K562 (cell line): ENCODE results near the gene TMEM14C. TPM values are rescaled to one million over a fixed set of nuclear protein-coding genes. Genes with fewer than 3 reads are reported as not detected.

Experiments
- BRD4 ChIP-seq: fragments of 200-600 bp; sonication (generic); IDR thresholded peaks from 2 replicates; pipeline ENCODE4 v1.6.1; 2017; ENCODE audit warnings: inconsistent platforms
- FOXK1 ChIP-seq: sonication (generic); formaldehyde crosslinking; IDR thresholded peaks from 2 replicates; pipeline ENCODE4 v1.8.0; 2022; ENCODE audit warnings: missing genetic modification reagents, mild to moderate bottlenecking, borderline replicate concordance
- HDAC8 ChIP-seq: fragments of 450-650 bp; IDR thresholded peaks from 2 replicates; pipeline ENCODE4 v1.6.1; 2016; ENCODE audit warnings: mild to moderate bottlenecking, missing genetic modification characterization, moderate library complexity, missing compliant biosample characterization
- HNRNPUL1 ChIP-seq: fragments of 200-400 bp; formaldehyde crosslinking; IDR thresholded peaks from 2 replicates; pipeline ENCODE4 v1.6.1; 2017; ENCODE audit warnings: low read length
- L3MBTL2 ChIP-seq: fragments of 450-650 bp; IDR thresholded peaks from 2 replicates; pipeline ENCODE4 v1.6.1; 2016; ENCODE audit warnings: mild to moderate bottlenecking, moderate library complexity
- MBD2 ChIP-seq: sonication (generic); IDR thresholded peaks from 2 replicates; pipeline ENCODE4 v1.6.1; 2016; ENCODE audit warnings: low read depth, borderline replicate concordance
- MCM7 ChIP-seq, 2 experiments: fragments of 450-650 bp; IDR thresholded peaks; 2 replicates each; pipeline ENCODE4 v1.6.1; 2016 to 2018
- MYC ChIP-seq, 2 experiments: fragments of 250-450 bp in 1 of 2; sonication (Bioruptor Pico) in 1 of 2; IDR thresholded peaks; 2 replicates each; pipeline versions ENCODE4 v1.5.1 to v1.6.1; 2012 to 2021; ENCODE audit warnings: low read depth in 2 of 2, borderline replicate concordance in 1 of 2, improper control_type of control experiment in 1 of 2, low read length in 1 of 2, mild to moderate bottlenecking in 1 of 2, moderate library complexity in 1 of 2
- NFXL1 ChIP-seq: fragments of 450-650 bp; formaldehyde crosslinking; IDR thresholded peaks from 2 replicates; pipeline ENCODE4 v1.4.0; 2021; ENCODE audit warnings: mild to moderate bottlenecking
- NR3C1 ChIP-seq: sonication (generic); formaldehyde crosslinking; IDR thresholded peaks from 2 replicates; pipeline ENCODE4 v1.8.1; 2022; ENCODE audit warnings: missing genetic modification reagents
- SNRNP70 ChIP-seq: fragments of 200-400 bp; formaldehyde crosslinking; optimal IDR thresholded peaks from 2 replicates; pipeline ENCODE3; 2017; ENCODE audit warnings: low read depth, low read length
- SPI1 ChIP-seq: IDR thresholded peaks from 2 replicates; pipeline ENCODE4 v1.6.1; 2011; ENCODE audit warnings: low read depth, low read length, control low read depth, borderline replicate concordance
- USF1 ChIP-seq: sonication (generic); formaldehyde crosslinking; IDR thresholded peaks from 2 replicates; pipeline ENCODE4 v1.9.0; 2022; ENCODE audit warnings: mild to moderate bottlenecking, missing genetic modification reagents
- YY1 ChIP-seq, 3 experiments: IDR thresholded peaks; 2 replicates each; pipeline ENCODE4 v1.6.1; 2011; ENCODE audit warnings: low read length in 2 of 3, mild to moderate bottlenecking in 2 of 3, moderate library complexity in 2 of 3, borderline replicate concordance in 1 of 3, control low read depth in 1 of 3, low read depth in 1 of 3; ENCODE audit not compliant: insufficient read depth in 3 of 3, insufficient replicate concordance in 2 of 3, control insufficient read depth in 1 of 3, insufficient read length in 1 of 3; ENCODE audit errors: extremely low read depth in 1 of 3
- ZBTB1 ChIP-seq: sonication (generic); formaldehyde crosslinking; IDR thresholded peaks from 2 replicates; pipeline ENCODE4 v1.8.1; 2023; ENCODE audit warnings: missing genetic modification reagents, low read depth, mild to moderate bottlenecking, borderline replicate concordance
- ZNF134 ChIP-seq: fragments of 250-450 bp; sonication (Bioruptor Pico); conservative IDR thresholded peaks from 2 replicates; pipeline ENCODE4 v1.4.0; 2020
- ZNF3 ChIP-seq: fragments of 250-450 bp; sonication (Bioruptor Pico); IDR thresholded peaks from 2 replicates; pipeline ENCODE4 v1.5.0; 2021; ENCODE audit warnings: mild to moderate bottlenecking, moderate library complexity
- ZNF311 ChIP-seq: fragments of 250-450 bp; sonication (Bioruptor Pico); IDR thresholded peaks from 2 replicates; pipeline ENCODE4 v1.4.0; 2020; ENCODE audit warnings: mild to moderate bottlenecking, moderate library complexity
- ZNF589 ChIP-seq: fragments of 200-800 bp; sonication (Bioruptor generic); IDR thresholded peaks from 2 replicates; pipeline ENCODE4 v1.6.1; 2016; ENCODE audit warnings: low read depth, missing genetic modification characterization, missing compliant biosample characterization
- ZNF592 ChIP-seq: fragments of 450-650 bp; IDR thresholded peaks from 2 replicates; pipeline ENCODE4 v1.6.1; 2017; ENCODE audit warnings: antibody characterized with exemption, mild to moderate bottlenecking
- ZZZ3 ChIP-seq: fragments of 450-650 bp; IDR thresholded peaks from 2 replicates; pipeline ENCODE4 v1.6.1; 2016; ENCODE audit warnings: antibody characterized with exemption, mild to moderate bottlenecking, moderate library complexity
- polyA plus RNA-seq, 8 experiments: library from polyadenylated mRNA; depleted of rRNA in 4 of 8; stranded (reverse) in 5 of 8; unstranded in 3 of 8; fragments of >200 nt; fragmentation: Nextera tagmentation in 2 of 8; fragmentation: Illumina TruSeq in 1 of 8; extraction: Ambion mirVana in 2 of 8; extraction: Trizol in 1 of 8; gene quantifications; 2 replicates each; pipeline versions ENCODE4 v1.2.1 to v1.2.3, GENCODE V29; 2011 to 2014; ENCODE audit warnings: inconsistent platforms in 1 of 8, missing spikeins in 1 of 8
- total RNA-seq, 7 experiments: library from RNA; depleted of rRNA in 6 of 7; stranded (reverse); fragments of >200 nt in 6 of 7; fragmentation: Illumina TruSeq in 2 of 7; extraction: Trizol in 2 of 7; gene quantifications; 2 replicates each; pipeline versions ENCODE4 v1.2.1 to v1.2.3, GENCODE V29; 2011 to 2021; ENCODE audit warnings: low replicate concordance in 1 of 7
- TF ChIP-seq, protein P1 (sequence below), 3 experiments: IDR thresholded peaks in 2 of 3; conservative IDR thresholded peaks in 1 of 3; 2 replicates each; pipeline ENCODE4 v1.5.1; 2011 to 2012; ENCODE audit warnings: low read length in 3 of 3, mild to moderate bottlenecking in 3 of 3, control low read depth in 2 of 3, improper control_type of control experiment in 1 of 3, inconsistent platforms in 1 of 3, low read depth in 1 of 3, mixed read lengths in 1 of 3, moderate library complexity in 1 of 3; ENCODE audit not compliant: insufficient read depth in 2 of 3

The TMEM14C gene
- total and polyA plus RNA-seq, 9 of the 15 experiments (the other 6 are each of a cell fraction or from before 2014, with no cell fraction given), result 151 to 496 (median 263) TPM

GRCh38 chr6:10695086-10695657, 27.7 kb upstream of the TMEM14C start (continued):
- TF ChIP-seq ZNF592 (0 out of 2 replicates have a peak, but pooled peaks have one; percentile 16), ZNF311 (CRISPR knock-in tag) (no peak), USF1 (no peak), SNRNP70 (no peak), ZZZ3 (no peak), NR3C1 (CRISPR knock-in tag) (no peak), FOXK1 (CRISPR knock-in tag) (no peak), SPI1 (no peak), MBD2 (no peak), NFXL1 (no peak), ZNF589 (CRISPR knock-in tag) (0 out of 2 replicates have a peak, but pooled peaks have one; percentile 33), ZNF3 (CRISPR knock-in tag) (no peak), MYC (IDR thresholded peaks at IDR 0.05; ENCODE audit: low read depth, low read length) (no peak), MYC (CRISPR knock-in tag; IDR thresholded peaks at IDR 0.05; ENCODE audit: borderline replicate concordance, low read depth) (no peak), L3MBTL2 (peak; percentile 0), ZNF134 (CRISPR knock-in tag) (no peak), HDAC8 (tag) (no peak), BRD4 (0 out of 2 replicates have a peak, but pooled peaks have one; percentile 35), YY1 (IDR thresholded peaks at IDR 0.05; ENCODE audit: borderline replicate concordance in 1 of 3, control insufficient read depth in 1 of 3, extremely low read depth in 1 of 3, insufficient read depth in 3 of 3, insufficient read length in 1 of 3, insufficient replicate concordance in 2 of 3, low read depth in 1 of 3, low read length in 2 of 3) (no peak), MCM7 (IDR thresholded peaks at IDR 0.05) (no peak), HNRNPUL1 (no peak), ZBTB1 (CRISPR knock-in tag) (no peak)
- TF ChIP-seq, protein P1, sequence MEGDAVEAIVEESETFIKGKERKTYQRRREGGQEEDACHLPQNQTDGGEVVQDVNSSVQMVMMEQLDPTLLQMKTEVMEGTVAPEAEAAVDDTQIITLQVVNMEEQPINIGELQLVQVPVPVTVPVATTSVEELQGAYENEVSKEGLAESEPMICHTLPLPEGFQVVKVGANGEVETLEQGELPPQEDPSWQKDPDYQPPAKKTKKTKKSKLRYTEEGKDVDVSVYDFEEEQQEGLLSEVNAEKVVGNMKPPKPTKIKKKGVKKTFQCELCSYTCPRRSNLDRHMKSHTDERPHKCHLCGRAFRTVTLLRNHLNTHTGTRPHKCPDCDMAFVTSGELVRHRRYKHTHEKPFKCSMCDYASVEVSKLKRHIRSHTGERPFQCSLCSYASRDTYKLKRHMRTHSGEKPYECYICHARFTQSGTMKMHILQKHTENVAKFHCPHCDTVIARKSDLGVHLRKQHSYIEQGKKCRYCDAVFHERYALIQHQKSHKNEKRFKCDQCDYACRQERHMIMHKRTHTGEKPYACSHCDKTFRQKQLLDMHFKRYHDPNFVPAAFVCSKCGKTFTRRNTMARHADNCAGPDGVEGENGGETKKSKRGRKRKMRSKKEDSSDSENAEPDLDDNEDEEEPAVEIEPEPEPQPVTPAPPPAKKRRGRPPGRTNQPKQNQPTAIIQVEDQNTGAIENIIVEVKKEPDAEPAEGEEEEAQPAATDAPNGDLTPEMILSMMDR (IDR thresholded peaks at IDR 0.05 in 2 of 3, conservative IDR thresholded peaks at IDR 0.05 in 1 of 3; ENCODE audit: insufficient read depth in 2 of 3, low read depth in 1 of 3, low read length in 3 of 3), result no peak
